ENCODE results near the gene MYH7B. TPM values are rescaled to one million over a fixed set of nuclear protein-coding genes. Genes with fewer than 3 reads are reported as not detected.

The MYH7B gene
- total RNA-seq, 1 experiment from 2014 or later, result 0.06 TPM

GRCh38 chr20:34943808-34944567 is 11.7 kb upstream of the MYH7B start:
- no peak for DNase-seq (ENCODE audit: low read depth)

DNA sequence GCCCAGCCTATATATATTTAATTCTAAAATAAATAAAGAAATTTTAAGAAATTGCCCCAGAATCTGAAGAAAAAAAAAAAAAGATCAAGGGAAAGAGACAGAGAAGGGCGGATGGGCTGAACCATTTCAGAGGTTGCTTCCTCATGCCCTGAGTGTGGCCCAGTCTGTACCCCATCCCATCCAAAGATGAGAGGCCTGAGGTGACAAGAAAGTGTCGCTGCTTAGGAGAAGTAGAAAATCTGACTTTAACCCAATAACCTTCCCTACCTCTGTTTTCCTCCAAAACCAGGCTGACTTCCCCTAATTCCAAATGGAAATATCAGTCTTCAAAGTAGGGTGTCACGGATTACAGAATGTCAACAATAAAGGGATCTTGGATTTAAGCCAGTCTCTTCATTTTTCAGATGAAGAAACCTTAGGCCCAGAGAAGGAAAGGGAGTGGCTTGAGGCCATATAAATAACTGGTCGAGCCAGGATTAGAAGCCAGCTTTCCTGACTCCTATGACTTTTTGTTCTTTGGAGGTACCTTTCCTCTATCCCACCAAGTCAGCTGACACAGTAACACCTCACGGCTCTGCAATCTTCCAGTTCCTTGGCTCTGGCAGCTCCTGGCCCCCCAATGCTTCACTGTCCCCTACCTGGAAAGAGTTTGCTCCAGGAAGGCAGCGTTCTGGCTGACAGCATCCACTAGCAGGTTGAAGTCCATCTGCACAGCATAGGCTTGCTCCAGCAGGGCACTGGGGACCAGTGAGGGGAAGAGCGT is 10.2 kb upstream of the MYH7B start:
- DNase-seq (ENCODE audit: low read depth), result no peak

DNA sequence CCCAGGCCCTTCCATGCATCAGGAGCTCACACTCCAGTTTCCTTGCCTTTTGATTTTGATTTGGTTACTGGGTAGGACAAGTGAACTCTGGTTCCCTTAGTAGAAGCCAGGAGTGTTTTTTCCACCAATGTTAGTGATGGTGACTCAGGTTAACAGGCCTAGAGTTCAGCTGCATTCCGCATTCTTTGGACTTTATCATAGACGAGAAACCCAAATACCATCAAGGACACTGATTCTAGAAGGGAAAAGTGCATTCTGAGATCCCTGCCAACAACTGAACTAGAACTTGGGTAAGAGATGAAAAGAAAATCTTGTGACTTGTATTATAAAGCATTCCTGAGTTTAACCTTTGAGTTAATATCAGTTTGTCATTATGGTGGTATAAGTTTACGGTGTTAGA is 9.0 kb upstream of the MYH7B start:
- DNase-seq (ENCODE audit: low read depth), result no peak

GRCh38 chr20:34947336-34947735 is 8.3 kb upstream of the MYH7B start:
- no peak for DNase-seq (ENCODE audit: low read depth)

DNA sequence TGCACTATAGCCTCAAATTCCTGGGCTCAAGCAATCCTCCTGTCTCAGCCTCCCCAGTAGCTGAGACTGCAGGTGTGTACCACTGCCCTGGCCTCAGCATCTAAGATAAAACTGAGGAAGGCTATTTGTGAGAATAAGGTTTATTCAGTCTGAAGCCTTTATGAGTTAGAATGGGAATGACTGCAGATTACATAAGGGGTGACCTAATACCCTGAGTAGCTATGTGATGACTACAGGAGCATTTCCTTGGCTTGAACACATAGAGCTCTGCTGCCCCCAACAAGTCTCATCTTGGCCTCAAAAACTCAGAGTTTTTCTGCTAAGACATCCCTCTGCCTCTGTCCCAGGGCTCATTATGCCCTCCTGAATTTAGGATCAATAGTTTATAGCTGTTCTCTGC is 7.6 kb upstream of the MYH7B start:
- DNase-seq (ENCODE audit: low read depth), result peak; percentile 35

- DNase-seq (ENCODE audit: low read depth), result no peak
Measured at GRCh38 chr20:34949120-34949519, 6.5 kb upstream of the MYH7B start.

- DNase-seq (ENCODE audit: low read depth), result no peak
Measured at GRCh38 chr20:34951252-34951651, 4.4 kb upstream of the MYH7B start.

GRCh38 chr20:34951652-34952051 is 4.0 kb upstream of the MYH7B start:
- DNase-seq (ENCODE audit: low read depth), result no peak

DNA sequence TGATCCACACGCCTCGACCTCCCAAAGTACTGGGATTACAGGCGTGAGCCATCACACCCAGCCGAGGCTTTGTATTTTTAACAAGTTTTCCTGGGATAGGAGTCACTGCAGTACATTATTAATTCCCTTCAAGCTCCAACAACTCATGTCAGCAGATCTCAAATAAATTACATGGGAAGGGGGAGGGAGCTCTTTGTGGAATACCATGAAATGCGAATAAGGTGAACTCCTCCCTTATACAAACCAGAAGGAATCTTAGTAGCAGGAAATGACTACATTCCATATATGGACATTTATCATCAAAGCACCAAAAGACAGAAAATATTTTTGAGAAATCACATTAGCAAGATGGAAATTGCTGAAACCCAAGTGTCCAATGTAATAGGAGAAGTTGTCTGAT is 3.0 kb upstream of the MYH7B start:
- no peak for DNase-seq (ENCODE audit: low read depth)

GRCh38 chr20:34953960-34954359 is 1.7 kb upstream of the MYH7B start:
- DNase-seq (ENCODE audit: low read depth), result no peak

GRCh38 chr20:34954904-34955230 is 801 bp upstream of the MYH7B start:
- DNase-seq (ENCODE audit: low read depth), result peak; percentile 42

- DNase-seq (ENCODE audit: low read depth), result no peak
Measured at GRCh38 chr20:34956041-34956458, 382 bp downstream of the MYH7B start.

DNA sequence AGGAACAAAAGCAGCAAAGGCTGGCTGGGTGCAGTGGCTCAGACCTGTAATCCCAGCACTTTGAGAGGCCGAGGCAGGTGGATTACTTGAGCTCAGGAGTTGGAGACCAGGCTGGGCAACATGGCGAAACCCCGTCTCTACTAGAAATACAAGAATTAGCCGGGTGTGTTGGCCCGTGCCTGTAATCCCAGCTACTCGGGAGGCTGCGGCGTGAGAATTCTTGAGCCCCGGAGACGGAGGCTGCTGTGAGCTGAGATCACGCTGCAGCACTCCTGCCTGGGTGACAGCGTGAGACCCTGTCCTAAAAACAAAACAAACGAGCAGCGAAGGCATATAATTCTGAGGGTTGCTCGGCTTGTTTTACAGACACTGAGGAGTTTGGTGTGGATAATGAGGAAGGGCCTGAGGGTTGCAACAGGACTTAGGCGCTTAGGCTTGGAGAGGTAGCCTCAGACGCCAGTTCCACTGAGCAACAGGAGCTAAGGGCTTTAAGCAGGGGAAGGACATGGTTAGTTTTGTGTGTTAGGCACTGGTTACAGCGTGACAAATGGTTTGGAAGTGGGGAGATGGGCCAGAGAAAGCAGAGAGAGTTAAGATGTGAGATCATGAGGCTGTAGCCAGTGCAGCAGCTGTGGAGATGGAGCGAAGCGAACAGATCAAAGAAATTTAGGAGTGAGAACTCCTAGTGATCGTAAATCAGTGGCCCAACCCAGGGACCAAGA is 1.2 kb downstream of the MYH7B start:
- no peak for DNase-seq (ENCODE audit: low read depth)

GRCh38 chr20:34964486-34964885 is 8.8 kb downstream of the MYH7B start:
- DNase-seq (ENCODE audit: low read depth), result no peak

GRCh38 chr20:34965051-34965450 is 9.4 kb downstream of the MYH7B start:
- no peak for DNase-seq (ENCODE audit: low read depth)

- DNase-seq (ENCODE audit: low read depth), result no peak
Measured at GRCh38 chr20:34967421-34967820, 11.8 kb downstream of the MYH7B start.

DNA sequence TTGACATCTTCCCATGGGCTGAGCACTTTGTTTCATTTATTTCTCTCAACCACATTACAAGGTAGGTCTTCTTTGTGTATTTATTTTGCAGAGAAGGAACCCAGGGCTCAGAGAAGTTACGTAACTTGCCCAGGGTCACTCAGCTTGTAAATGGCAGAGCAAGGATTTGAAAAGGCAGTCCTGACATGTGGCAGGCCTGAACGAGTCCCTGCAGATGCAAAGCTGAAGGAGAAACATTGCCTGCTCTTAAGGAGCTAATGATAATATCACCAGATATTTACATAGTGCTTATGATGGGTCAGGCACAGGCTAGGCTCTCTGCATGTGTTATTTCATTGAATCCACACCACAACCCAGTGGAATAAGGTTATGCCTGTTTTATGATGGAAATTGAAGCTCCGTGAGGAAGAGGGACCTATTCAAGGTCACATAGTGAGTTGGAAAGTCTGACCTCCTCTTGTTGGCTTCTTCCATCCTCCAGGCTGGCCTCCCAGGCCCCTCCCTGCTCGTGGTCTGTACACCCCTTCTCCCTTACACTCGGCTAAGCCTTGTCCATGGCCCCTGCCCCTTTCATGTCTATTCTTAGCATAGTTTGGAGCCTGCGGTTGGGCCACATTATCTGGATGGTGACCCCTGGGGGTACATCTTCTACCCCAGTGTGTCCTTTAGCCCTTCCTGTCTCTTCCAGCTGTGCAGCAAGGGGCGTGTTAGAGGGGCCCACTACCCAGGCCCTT is 12.5 kb downstream of the MYH7B start:
- no peak for DNase-seq (ENCODE audit: low read depth)

DNA sequence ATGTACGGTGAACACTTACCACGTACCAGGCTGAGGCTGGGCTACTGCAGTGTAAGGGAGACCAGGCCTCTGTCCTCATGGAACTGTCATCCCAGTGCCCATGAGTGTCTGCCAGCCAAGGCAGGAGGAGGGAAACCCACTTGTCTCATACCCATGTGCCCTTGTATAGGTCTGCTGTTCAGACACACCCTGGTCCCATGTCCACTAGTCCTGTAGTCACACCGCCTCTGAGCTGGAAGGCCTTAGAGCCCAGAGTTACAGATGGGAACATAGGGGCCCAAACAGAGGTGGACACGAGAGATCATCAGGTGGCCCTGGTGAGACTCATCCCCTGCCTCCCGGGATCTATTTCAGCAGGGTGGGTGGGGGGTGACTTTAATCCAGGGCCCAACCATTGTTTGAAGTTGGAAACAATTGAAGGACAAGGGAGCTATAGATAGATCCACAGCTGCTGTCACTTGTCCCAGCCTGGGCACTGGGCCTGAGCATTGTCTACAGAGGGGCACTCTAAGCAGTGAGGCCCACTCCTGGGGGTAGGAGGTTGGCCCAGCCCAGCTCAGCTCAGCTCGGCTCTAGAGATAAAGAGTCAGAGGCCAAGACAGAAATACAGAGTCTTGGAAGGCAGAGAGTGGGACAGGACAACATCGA is 14.6 kb downstream of the MYH7B start:
- no peak for DNase-seq (ENCODE audit: low read depth)

- DNase-seq (ENCODE audit: low read depth), result no peak
Measured at GRCh38 chr20:34970846-34971560, 15.3 kb downstream of the MYH7B start.

DNA sequence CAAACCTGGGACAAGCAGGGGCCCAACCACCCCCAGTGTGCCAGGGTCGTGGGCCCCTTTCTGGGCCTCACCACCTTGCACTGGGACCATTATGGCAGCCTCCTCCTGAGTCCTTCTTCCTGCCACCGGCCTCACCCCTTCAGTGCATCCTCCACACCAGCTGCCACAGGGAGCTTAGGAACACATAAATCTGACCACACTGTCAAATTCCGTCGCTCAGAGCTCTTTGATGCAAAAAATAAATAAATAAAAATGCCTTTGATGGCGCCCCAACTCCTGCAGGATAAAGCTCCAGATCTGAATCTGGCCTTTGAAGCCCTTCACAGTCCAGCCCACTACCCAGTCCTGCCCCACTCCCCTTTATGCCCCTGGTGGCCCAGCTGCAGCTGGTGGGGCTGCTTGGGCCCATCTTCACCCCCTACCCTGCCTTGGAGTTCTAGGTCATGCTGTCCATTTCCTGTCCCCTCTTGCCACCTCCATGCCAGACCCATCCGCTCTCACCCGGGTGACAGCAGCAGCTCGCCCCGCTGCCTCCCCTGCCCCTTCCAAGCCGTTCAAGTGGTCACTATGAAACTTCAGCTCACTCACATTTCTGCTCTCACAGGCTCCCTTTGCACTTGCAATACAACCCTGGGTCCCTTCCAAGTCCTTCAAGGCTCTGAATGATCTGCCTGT is 16.0 kb downstream of the MYH7B start:
- no peak for DNase-seq (ENCODE audit: low read depth)
